ENCODE measurements around the gene DNM3.

The DNM3 gene

GRCh38 chr1:172219966-172220365 lies 378.7 kb downstream of the DNM3 start:
- Histone ChIP-seq H3K27ac (ENCODE audit: low read depth, low read length, poor library complexity, severe bottlenecking) (no peak overlapping the region), H3K9ac (ENCODE audit: low read length) (no peak overlapping the region), H3K4me3 (ENCODE audit: low read depth, low read length, poor library complexity, severe bottlenecking) (no peak overlapping the region), H4K20me1 (ENCODE audit: insufficient read depth, low read length) (no peaks in the 10 kb centered on the region), H3K4me1 (ENCODE audit: insufficient read depth, low read length, severe bottlenecking) (no peaks in the 10 kb centered on the region), H3F3A (ENCODE audit: insufficient read depth, low read length) (no peaks in the 10 kb centered on the region), H3K79me2 (ENCODE audit: insufficient read depth, low read length) (no peaks in the 10 kb centered on the region), H3K9me3 (ENCODE audit: low read length) (no peaks in the 10 kb centered on the region), H3K36me3 (ENCODE audit: insufficient read depth, low read length) (no peaks in the 10 kb centered on the region), H2AFZ (ENCODE audit: low read length) (no peak overlapping the region), H3K9me2 (ENCODE audit: low read depth, low read length) (no peaks in the 10 kb centered on the region), H3K27me3 (ENCODE audit: insufficient read depth, low read length) (no peaks in the 10 kb centered on the region), H3K4me2 (ENCODE audit: low read length) (no peak overlapping the region)
- TF ChIP-seq EZH2 (IDR thresholded peaks at IDR 0.05; ENCODE audit: borderline replicate concordance, low read length), result no peak
- no peak for TF ChIP-seq CTCF (IDR thresholded peaks at IDR 0.05; ENCODE audit: low read length)

DNA sequence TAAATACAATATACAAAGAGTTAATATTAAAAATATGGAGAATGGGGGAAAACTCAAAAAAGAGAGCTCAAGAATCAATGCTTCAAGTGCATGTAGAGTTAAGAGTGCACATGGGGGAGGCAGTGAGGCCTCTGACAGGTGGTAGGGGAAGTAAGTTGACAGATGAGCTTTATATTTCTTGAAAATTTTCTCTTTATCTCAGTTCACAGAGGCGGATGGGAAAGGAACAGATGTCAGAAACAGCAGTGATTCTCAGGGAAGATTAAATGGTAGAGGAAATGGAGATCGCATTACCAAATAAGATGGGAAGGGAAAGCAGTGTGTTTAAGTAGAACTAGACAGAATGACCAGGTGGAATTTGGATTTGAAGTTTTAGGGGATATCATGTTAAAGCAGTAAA lies 379.1 kb downstream of the DNM3 start:
- H3K9me2 ChIP-seq (ENCODE audit: low read depth, low read length), result no peaks in the 10 kb centered on the region
- H3K36me3 ChIP-seq (ENCODE audit: insufficient read depth, low read length), result no peaks in the 10 kb centered on the region
- no peaks in the 10 kb centered on the region for H3F3A ChIP-seq (ENCODE audit: insufficient read depth, low read length)
- no peak overlapping the region for H2AFZ ChIP-seq (ENCODE audit: low read length)
- H3K79me2 ChIP-seq (ENCODE audit: insufficient read depth, low read length), result no peaks in the 10 kb centered on the region
- H4K20me1 ChIP-seq (ENCODE audit: insufficient read depth, low read length), result no peaks in the 10 kb centered on the region
- no peak overlapping the region for H3K4me2 ChIP-seq (ENCODE audit: low read length)
- TF ChIP-seq CTCF (IDR thresholded peaks at IDR 0.05; ENCODE audit: low read length), result no peak
- no peak for TF ChIP-seq EZH2 (IDR thresholded peaks at IDR 0.05; ENCODE audit: borderline replicate concordance, low read length)
- no peak overlapping the region for H3K4me3 ChIP-seq (ENCODE audit: low read depth, low read length, poor library complexity, severe bottlenecking)
- no peaks in the 10 kb centered on the region for H3K9me3 ChIP-seq (ENCODE audit: low read length)
- no peaks in the 10 kb centered on the region for H3K27me3 ChIP-seq (ENCODE audit: insufficient read depth, low read length)
- H3K27ac ChIP-seq (ENCODE audit: low read depth, low read length, poor library complexity, severe bottlenecking), result no peak overlapping the region
- H3K9ac ChIP-seq (ENCODE audit: low read length), result no peak overlapping the region
- no peaks in the 10 kb centered on the region for H3K4me1 ChIP-seq (ENCODE audit: insufficient read depth, low read length, severe bottlenecking)

GRCh38 chr1:172221436-172221835 lies 380.1 kb downstream of the DNM3 start:
- no peaks in the 10 kb centered on the region for H3K27me3 ChIP-seq (ENCODE audit: insufficient read depth, low read length)
- H2AFZ ChIP-seq (ENCODE audit: low read length), result no peak overlapping the region
- H3K36me3 ChIP-seq (ENCODE audit: insufficient read depth, low read length), result no peaks in the 10 kb centered on the region
- H3K4me3 ChIP-seq (ENCODE audit: low read depth, low read length, poor library complexity, severe bottlenecking), result no peak overlapping the region
- no peaks in the 10 kb centered on the region for H3K4me1 ChIP-seq (ENCODE audit: insufficient read depth, low read length, severe bottlenecking)
- H3K27ac ChIP-seq (ENCODE audit: low read depth, low read length, poor library complexity, severe bottlenecking), result no peak overlapping the region
- no peak overlapping the region for H3K4me2 ChIP-seq (ENCODE audit: low read length)
- H3F3A ChIP-seq (ENCODE audit: insufficient read depth, low read length), result no peaks in the 10 kb centered on the region
- H3K79me2 ChIP-seq (ENCODE audit: insufficient read depth, low read length), result no peaks in the 10 kb centered on the region
- H3K9ac ChIP-seq (ENCODE audit: low read length), result no peak overlapping the region
- no peaks in the 10 kb centered on the region for H3K9me2 ChIP-seq (ENCODE audit: low read depth, low read length)
- TF ChIP-seq CTCF (IDR thresholded peaks at IDR 0.05; ENCODE audit: low read length) (no peak), EZH2 (IDR thresholded peaks at IDR 0.05; ENCODE audit: borderline replicate concordance, low read length) (no peak)
- H4K20me1 ChIP-seq (ENCODE audit: insufficient read depth, low read length), result no peaks in the 10 kb centered on the region
- no peaks in the 10 kb centered on the region for H3K9me3 ChIP-seq (ENCODE audit: low read length)

All from OCI-LY1 (cell line).